IMR-90 (cell line): Measurements from ENCODE around the gene NAA38. TPM values are rescaled to one million over a fixed set of nuclear protein-coding genes. Genes with fewer than 3 reads are reported as not detected.
A peak's percentile ranks its signal among the peaks of the same experiment; 100 is the strongest.

Experiments
- ATAC-seq: fragments of 200-7000 bp; cut with Tn5 transposase; 2 replicates; pipeline ENCODE4 v1.9.1; 2020; ENCODE audit warnings: low read depth, mild to moderate bottlenecking, moderate library complexity
- BruUV-seq: library from RNA; stranded (reverse); fragments of 400-500 nt; replicated peaks from 2 replicates; lab custom pipeline; 2021; lab: Mats Ljungman, UMichigan
- CTCF ChIA-PET: fragments of 300-600 bp; formaldehyde crosslinking; extraction: SDS; loops from one replicate; lab custom pipeline; 2021; ENCODE audit warnings: antibody characterized with exemption; lab: Yijun Ruan, JAX
- POLR2A ChIA-PET: fragments of 300-600 bp; sonication (Branson Sonifier 250); formaldehyde crosslinking; loops from one replicate; lab custom pipeline; 2022; ENCODE audit warnings: antibody characterized with exemption; ENCODE audit not compliant: unreplicated experiment; lab: Charles Lee
- DNase-seq: peaks from one replicate; pipeline ENCODE4 v3.0.0; 2013
- H2AFZ ChIP-seq: replicated peaks from 2 replicates; pipeline ENCODE3; 2013; ENCODE audit warnings: low read length, mild to moderate bottlenecking; ENCODE audit not compliant: poor library complexity
- H2AK5ac ChIP-seq: 2 replicates; pipeline ENCODE4 v1.6.1; 2013; ENCODE audit warnings: low read depth, low read length, inconsistent platforms
- H2AK9ac ChIP-seq: replicated peaks from 2 replicates; pipeline ENCODE3; 2013; ENCODE audit warnings: mild to moderate bottlenecking, low read depth, low read length, moderate library complexity; ENCODE audit not compliant: poor library complexity
- H2BK120ac ChIP-seq: 2 replicates; pipeline ENCODE4 v1.6.1; 2013; ENCODE audit warnings: low read depth, low read length, inconsistent platforms
- H2BK15ac ChIP-seq: 3 replicates; pipeline ENCODE4 v1.6.1; 2013; ENCODE audit warnings: low read depth, low read length, inconsistent platforms
- H2BK20ac ChIP-seq: 2 replicates; pipeline ENCODE4 v1.6.1; 2013; ENCODE audit warnings: low read depth, mild to moderate bottlenecking, inconsistent platforms, low read length, moderate library complexity
- H2BK5ac ChIP-seq: 2 replicates; pipeline ENCODE4 v1.6.1; 2013; ENCODE audit warnings: mild to moderate bottlenecking, low read depth, low read length, inconsistent platforms; ENCODE audit not compliant: poor library complexity, severe bottlenecking
- H3K14ac ChIP-seq: replicated peaks from 2 replicates; pipeline ENCODE4 v1.6.1; 2013; ENCODE audit warnings: low read depth, low read length, inconsistent platforms
- H3K18ac ChIP-seq: 2 replicates; pipeline ENCODE4 v1.6.1; 2013; ENCODE audit warnings: low read depth, low read length, control low read depth
- H3K23ac ChIP-seq: 2 replicates; pipeline ENCODE4 v1.6.1; 2013; ENCODE audit warnings: low read depth, low read length, inconsistent platforms
- H3K27ac ChIP-seq: 2 replicates; pipeline ENCODE4 v1.5.1; 2013; ENCODE audit warnings: mild to moderate bottlenecking, control low read depth, low read length; ENCODE audit not compliant: insufficient read depth
- H3K27me3 ChIP-seq: 2 replicates; pipeline ENCODE4 v1.6.1; 2013; ENCODE audit warnings: low read length; ENCODE audit not compliant: control insufficient read depth, insufficient read depth
- H3K36me3 ChIP-seq: 2 replicates; pipeline ENCODE4 v1.6.1; 2013; ENCODE audit warnings: low read length, mixed read lengths; ENCODE audit not compliant: control insufficient read depth, insufficient read depth
- H3K4ac ChIP-seq: 2 replicates; pipeline ENCODE4 v1.6.1; 2013; ENCODE audit warnings: low read depth, low read length, inconsistent platforms
- H3K4me1 ChIP-seq: 2 replicates; pipeline ENCODE4 v1.6.1; 2013; ENCODE audit warnings: low read length, mixed read lengths; ENCODE audit not compliant: control insufficient read depth, insufficient read depth
- H3K4me2 ChIP-seq: 2 replicates; pipeline ENCODE4 v1.6.1; 2013; ENCODE audit warnings: low read depth, mild to moderate bottlenecking, control low read depth, low read length, moderate library complexity
- H3K4me3 ChIP-seq: 2 replicates; pipeline ENCODE4 v1.5.1; 2013; ENCODE audit warnings: low read depth, mild to moderate bottlenecking, control low read depth, low read length, moderate library complexity; ENCODE audit not compliant: insufficient read depth
- H3K56ac ChIP-seq: 2 replicates; pipeline ENCODE4 v1.6.1; 2013; ENCODE audit warnings: low read length, inconsistent platforms; ENCODE audit not compliant: insufficient read depth; ENCODE audit errors: extremely low read depth
- H3K79me1 ChIP-seq, 2 experiments: 2 replicates each; pipeline ENCODE4 v1.6.1; 2013; ENCODE audit warnings: low read length in 2 of 2, inconsistent platforms in 1 of 2, low read depth in 1 of 2
- H3K9ac ChIP-seq: 2 replicates; pipeline ENCODE4 v1.6.1; 2013; ENCODE audit warnings: low read depth, low read length, control low read depth
- H3K9me1 ChIP-seq: 2 replicates; pipeline ENCODE4 v1.6.1; 2013; ENCODE audit warnings: low read length, inconsistent platforms; ENCODE audit not compliant: insufficient read depth
- H3K9me3 ChIP-seq: 2 replicates; pipeline ENCODE4 v1.6.1; 2013; ENCODE audit warnings: low read length; ENCODE audit not compliant: control insufficient read depth, insufficient read depth
- H4K20me1 ChIP-seq: 2 replicates; pipeline ENCODE4 v1.6.1; 2013; ENCODE audit warnings: low read length, inconsistent platforms; ENCODE audit not compliant: insufficient read depth
- H4K5ac ChIP-seq: 2 replicates; pipeline ENCODE4 v1.6.1; 2013; ENCODE audit warnings: mild to moderate bottlenecking, low read depth, low read length, control low read depth
- H4K8ac ChIP-seq, 2 experiments: 2 replicates each; pipeline ENCODE4 v1.6.1; 2013; ENCODE audit warnings: low read depth in 2 of 2, low read length in 2 of 2, control low read depth in 1 of 2, inconsistent platforms in 1 of 2
- H4K91ac ChIP-seq: 2 replicates; pipeline ENCODE4 v1.6.1; 2013; ENCODE audit warnings: low read depth, low read length, inconsistent platforms; ENCODE audit not compliant: insufficient read depth
- CEBPB ChIP-seq: IDR thresholded peaks from 2 replicates; pipeline ENCODE4 v1.6.1; 2012; ENCODE audit warnings: low read depth, low read length, improper control_type of control experiment
- CHD1 ChIP-seq: IDR thresholded peaks from 2 replicates; pipeline ENCODE4 v1.6.1; 2012; ENCODE audit warnings: low read depth, low read length, improper control_type of control experiment
- FOS ChIP-seq: fragments of 150-350 bp; IDR thresholded peaks from 2 replicates; pipeline ENCODE4 v1.6.1; 2016; ENCODE audit warnings: low read depth, low read length
- MAFK ChIP-seq: IDR thresholded peaks from 2 replicates; pipeline ENCODE4 v1.6.1; 2012; ENCODE audit warnings: low read depth, low read length, improper control_type of control experiment
- MAZ ChIP-seq: IDR thresholded peaks from 2 replicates; pipeline ENCODE4 v1.6.1; 2012; ENCODE audit warnings: low read depth, mild to moderate bottlenecking, low read length, improper control_type of control experiment, moderate library complexity, borderline replicate concordance
- MXI1 ChIP-seq: IDR thresholded peaks from 2 replicates; pipeline ENCODE4 v1.6.1; 2012; ENCODE audit warnings: low read depth, mild to moderate bottlenecking, low read length, moderate library complexity, borderline replicate concordance
- NFE2L2 ChIP-seq: fragments of 150-350 bp; IDR thresholded peaks from 2 replicates; pipeline ENCODE4 v1.6.1; 2016; ENCODE audit warnings: low read depth, mild to moderate bottlenecking, low read length
- POLR2A ChIP-seq: IDR thresholded peaks from 2 replicates; pipeline ENCODE4 v1.6.1; 2012; ENCODE audit warnings: mild to moderate bottlenecking, low read depth, low read length
- RAD21 ChIP-seq: IDR thresholded peaks from 2 replicates; pipeline ENCODE4 v1.6.1; 2012; ENCODE audit warnings: low read length, improper control_type of control experiment
- RCOR1 ChIP-seq: IDR thresholded peaks from 2 replicates; pipeline ENCODE4 v1.6.1; 2012; ENCODE audit warnings: mild to moderate bottlenecking, low read length, improper control_type of control experiment; ENCODE audit not compliant: insufficient replicate concordance
- RFX5 ChIP-seq: IDR thresholded peaks from 2 replicates; pipeline ENCODE4 v1.8.0; 2012; ENCODE audit warnings: low read depth, mild to moderate bottlenecking, low read length, moderate library complexity
- SMC3 ChIP-seq: fragments of 150-350 bp; IDR thresholded peaks from 2 replicates; pipeline ENCODE4 v1.6.1; 2016; ENCODE audit warnings: low read depth, mild to moderate bottlenecking, antibody characterized with exemption, low read length, moderate library complexity
- WGBS, 2 experiments: methylation state at CpG; one replicate each; pipeline versions ENCODE4 v1.1.5 to v1.1.7; 2013; ENCODE audit warnings: missing lambda C conversion rate in 2 of 2; ENCODE audit not compliant: insufficient read length in 1 of 2; ENCODE audit errors: extremely low coverage in 2 of 2; 5-methylcytosine and 5-hydroxymethylcytosine counted together
- dilution Hi-C: fragments of 300-500 bp; cut with HindIII; formaldehyde crosslinking; loops from one replicate; pipeline ENCODE4 v1.14.3; 2018; ENCODE audit warnings: low sequenced_read_pairs; ENCODE audit not compliant: unreplicated experiment
- in situ Hi-C: fragments of 300-500 bp; cut with MboI; formaldehyde crosslinking; loops from 3 replicates; pipeline ENCODE4 v1.14.3; 2019; ENCODE audit warnings: low sequenced_read_pairs, inconsistent platforms, mixed read lengths
- intact Hi-C: fragments of 100-400 bp; cut with micrococcal nuclease; formaldehyde crosslinking; loops from 2 replicates; pipeline ENCODE4 v1.10.0; 2022
- polyA plus RNA-seq, 3 experiments: library from polyadenylated mRNA; depleted of rRNA; stranded (reverse); fragments of >200 nt; gene quantifications; 2 replicates each; pipeline ENCODE4 v1.2.3, GENCODE V29; 2012; ENCODE audit warnings: low replicate concordance in 1 of 3
- total RNA-seq: library from RNA; depleted of rRNA; stranded (reverse); fragments of >200 nt; gene quantifications from 2 replicates; pipeline ENCODE4 v1.2.3, GENCODE V29; 2012
- TF ChIP-seq, protein P1 (sequence below): conservative IDR thresholded peaks from 2 replicates; pipeline ENCODE4 v1.5.1; 2012; ENCODE audit warnings: mild to moderate bottlenecking, low read depth, low read length, improper control_type of control experiment
- TF ChIP-seq, protein P2 (sequence below): fragments of 150-350 bp; IDR thresholded peaks from 2 replicates; pipeline ENCODE4 v1.6.1; 2016; ENCODE audit warnings: low read depth, mild to moderate bottlenecking, low read length, moderate library complexity, borderline replicate concordance
- TF ChIP-seq, protein P3 (sequence below): fragments of 150-350 bp; IDR thresholded peaks from 2 replicates; pipeline ENCODE4 v1.6.1; 2017; ENCODE audit warnings: mild to moderate bottlenecking, antibody characterized with exemption, low read length, low read depth

The NAA38 gene
- total and polyA plus RNA-seq, 2 of the 4 experiments (the other 2 are of a cell fraction): 40.7 to 76.8 TPM

DNA sequence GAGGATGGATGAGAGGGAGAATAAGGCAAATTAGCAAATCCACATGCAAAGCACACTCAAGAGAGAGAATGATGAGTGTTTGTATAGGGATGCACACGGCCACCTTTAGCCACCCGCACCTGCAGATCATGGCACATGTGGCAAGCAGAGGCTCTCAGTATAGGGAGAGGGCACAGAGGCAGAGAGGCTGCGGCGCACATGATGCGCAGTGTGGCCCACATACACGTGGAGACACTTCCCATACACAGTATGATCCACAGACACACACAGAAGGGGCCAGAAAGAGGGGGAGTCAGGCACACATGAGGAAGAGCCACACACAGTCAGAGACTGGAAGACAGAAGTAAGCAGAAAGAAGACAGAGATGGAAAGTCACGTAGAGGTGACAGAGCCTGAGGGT, 24.7 kb upstream of the NAA38 start:
- Histone ChIP-seq H3K23ac (peak overlapping the region; percentile 24; the same call in 1 of the 2 replicates), H3K27me3 (no peaks in the 10 kb centered on the region), H3K79me1 (peaks cover 4 to 38% of the 10 kb centered on the region in 2 experiments; a peak in 3 of 4 replicates), H3K27ac (no peak overlapping the region), H3K18ac (no peak overlapping the region), H4K20me1 (no peaks in the 10 kb centered on the region), H2BK5ac (no peak overlapping the region), H2AK9ac (peak overlapping the region; percentile 6), H3K9ac (no peak overlapping the region), H3K4me2 (no peak overlapping the region; the same call in 1 of the 2 replicates), H2BK20ac (no peak overlapping the region), H3K9me3 (no peaks in the 10 kb centered on the region), H4K8ac (no peak overlapping the region), H2BK120ac (no peak overlapping the region), H3K4me3 (no peak overlapping the region), H4K5ac (no peak overlapping the region), H3K36me3 (peaks cover 17% of the 10 kb centered on the region), H2BK15ac (no peak overlapping the region), H2AFZ (no peak overlapping the region), H3K9me1 (peaks cover 5% of the 10 kb centered on the region; the same call in 1 of the 2 replicates), H3K4ac (no peak overlapping the region; the same call in 1 of the 2 replicates), H3K56ac (no peak overlapping the region), H3K14ac (no peak overlapping the region), H4K91ac (no peak overlapping the region), H3K4me1 (peaks cover 8% of the 10 kb centered on the region), H2AK5ac (peak overlapping the region; percentile 63)
- ATAC-seq (no peak), DNase-seq (no peak)
- dilution Hi-C loops: no loop called here
- intact Hi-C loops: no loop called here
- ChIA-PET POLR2A (no interaction called here), CTCF (no interaction called here)
- in situ Hi-C loops: no loop called here
- BruUV-seq: no TSS peak
- TF ChIP-seq RCOR1 (no peak), NFE2L2 (no peak), MAZ (no peak), RFX5 (no peak), FOS (no peak), POLR2A (no peak), CEBPB (no peak), RAD21 (no peak), MAFK (no peak), CHD1 (no peak), SMC3 (no peak), MXI1 (no peak)
- TF ChIP-seq, protein P1, sequence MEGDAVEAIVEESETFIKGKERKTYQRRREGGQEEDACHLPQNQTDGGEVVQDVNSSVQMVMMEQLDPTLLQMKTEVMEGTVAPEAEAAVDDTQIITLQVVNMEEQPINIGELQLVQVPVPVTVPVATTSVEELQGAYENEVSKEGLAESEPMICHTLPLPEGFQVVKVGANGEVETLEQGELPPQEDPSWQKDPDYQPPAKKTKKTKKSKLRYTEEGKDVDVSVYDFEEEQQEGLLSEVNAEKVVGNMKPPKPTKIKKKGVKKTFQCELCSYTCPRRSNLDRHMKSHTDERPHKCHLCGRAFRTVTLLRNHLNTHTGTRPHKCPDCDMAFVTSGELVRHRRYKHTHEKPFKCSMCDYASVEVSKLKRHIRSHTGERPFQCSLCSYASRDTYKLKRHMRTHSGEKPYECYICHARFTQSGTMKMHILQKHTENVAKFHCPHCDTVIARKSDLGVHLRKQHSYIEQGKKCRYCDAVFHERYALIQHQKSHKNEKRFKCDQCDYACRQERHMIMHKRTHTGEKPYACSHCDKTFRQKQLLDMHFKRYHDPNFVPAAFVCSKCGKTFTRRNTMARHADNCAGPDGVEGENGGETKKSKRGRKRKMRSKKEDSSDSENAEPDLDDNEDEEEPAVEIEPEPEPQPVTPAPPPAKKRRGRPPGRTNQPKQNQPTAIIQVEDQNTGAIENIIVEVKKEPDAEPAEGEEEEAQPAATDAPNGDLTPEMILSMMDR: no peak
- TF ChIP-seq, protein P2, sequence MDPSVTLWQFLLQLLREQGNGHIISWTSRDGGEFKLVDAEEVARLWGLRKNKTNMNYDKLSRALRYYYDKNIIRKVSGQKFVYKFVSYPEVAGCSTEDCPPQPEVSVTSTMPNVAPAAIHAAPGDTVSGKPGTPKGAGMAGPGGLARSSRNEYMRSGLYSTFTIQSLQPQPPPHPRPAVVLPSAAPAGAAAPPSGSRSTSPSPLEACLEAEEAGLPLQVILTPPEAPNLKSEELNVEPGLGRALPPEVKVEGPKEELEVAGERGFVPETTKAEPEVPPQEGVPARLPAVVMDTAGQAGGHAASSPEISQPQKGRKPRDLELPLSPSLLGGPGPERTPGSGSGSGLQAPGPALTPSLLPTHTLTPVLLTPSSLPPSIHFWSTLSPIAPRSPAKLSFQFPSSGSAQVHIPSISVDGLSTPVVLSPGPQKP: no peak
- TF ChIP-seq, protein P3, sequence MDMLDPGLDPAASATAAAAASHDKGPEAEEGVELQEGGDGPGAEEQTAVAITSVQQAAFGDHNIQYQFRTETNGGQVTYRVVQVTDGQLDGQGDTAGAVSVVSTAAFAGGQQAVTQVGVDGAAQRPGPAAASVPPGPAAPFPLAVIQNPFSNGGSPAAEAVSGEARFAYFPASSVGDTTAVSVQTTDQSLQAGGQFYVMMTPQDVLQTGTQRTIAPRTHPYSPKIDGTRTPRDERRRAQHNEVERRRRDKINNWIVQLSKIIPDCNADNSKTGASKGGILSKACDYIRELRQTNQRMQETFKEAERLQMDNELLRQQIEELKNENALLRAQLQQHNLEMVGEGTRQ: no peak
- no CpG with 5 or more reads among the region's 7 CpGs for WGBS, 2 experiments
